OCI-LY3 (cell line): ENCODE measurements around the gene MMP2.

ENCODE experiments used
- EZH2phosphoT487 ChIP-seq: fragments of 200-600 bp; shearing (Covaris generic); IDR thresholded peaks from 2 replicates; pipeline ENCODE4 v1.6.1; 2018; ENCODE audit warnings: antibody characterized with exemption, mixed run types, low read depth
- TF ChIP-seq, protein P1 (sequence below): fragments of 200-600, 300-600 bp; sonication (generic); IDR thresholded peaks from 2 replicates; pipeline ENCODE4 v1.5.1; 2014; ENCODE audit warnings: antibody characterized with exemption, low read length, low read depth

- TF ChIP-seq, protein P1, sequence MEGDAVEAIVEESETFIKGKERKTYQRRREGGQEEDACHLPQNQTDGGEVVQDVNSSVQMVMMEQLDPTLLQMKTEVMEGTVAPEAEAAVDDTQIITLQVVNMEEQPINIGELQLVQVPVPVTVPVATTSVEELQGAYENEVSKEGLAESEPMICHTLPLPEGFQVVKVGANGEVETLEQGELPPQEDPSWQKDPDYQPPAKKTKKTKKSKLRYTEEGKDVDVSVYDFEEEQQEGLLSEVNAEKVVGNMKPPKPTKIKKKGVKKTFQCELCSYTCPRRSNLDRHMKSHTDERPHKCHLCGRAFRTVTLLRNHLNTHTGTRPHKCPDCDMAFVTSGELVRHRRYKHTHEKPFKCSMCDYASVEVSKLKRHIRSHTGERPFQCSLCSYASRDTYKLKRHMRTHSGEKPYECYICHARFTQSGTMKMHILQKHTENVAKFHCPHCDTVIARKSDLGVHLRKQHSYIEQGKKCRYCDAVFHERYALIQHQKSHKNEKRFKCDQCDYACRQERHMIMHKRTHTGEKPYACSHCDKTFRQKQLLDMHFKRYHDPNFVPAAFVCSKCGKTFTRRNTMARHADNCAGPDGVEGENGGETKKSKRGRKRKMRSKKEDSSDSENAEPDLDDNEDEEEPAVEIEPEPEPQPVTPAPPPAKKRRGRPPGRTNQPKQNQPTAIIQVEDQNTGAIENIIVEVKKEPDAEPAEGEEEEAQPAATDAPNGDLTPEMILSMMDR: no peak
- no peak for TF ChIP-seq EZH2phosphoT487
These were observed 45.5 kb upstream of the MMP2 start for GRCh38 chr16:55433535-55433934.
